Activated naive CD4-positive, alpha-beta T cell treated with Interleukin-2 at 50 U/mL for 16 hours (primary cell): ENCODE measurements around the gene LRRC55.

Experiments used
- DNase-seq: peaks from one replicate; pipeline ENCODE4 v3.0.0-alpha.2; 2020

LRRC55 gene

GRCh38 chr11:57239348-57239747 is 57.6 kb downstream of the LRRC55 start:
- no peak for DNase-seq

GRCh38 chr11:57240007-57240406 is 58.3 kb downstream of the LRRC55 start:
- no peak for DNase-seq

GRCh38 chr11:57240757-57241156 is 59.0 kb downstream of the LRRC55 start:
- no peak for DNase-seq
